ENCODE measurements around the gene INTS15. TPM values are rescaled to one million over a fixed set of nuclear protein-coding genes. Genes with fewer than 3 reads are reported as not detected.

The INTS15 gene
- total RNA-seq: 9.1 and 11.2 TPM in 2 replicates

GRCh38 chr7:6589829-6590644, at the start of gene INTS15:
INTS15 (plus strand) TSS chr7:6590021; CDS start chr7:6590284, 263 bp downstream.

GRCh38 chr7:6551016-6551511, 38.8 kb upstream of the INTS15 start, which contains the start of gene GRID2IP:
GRID2IP (minus strand) TSS chr7:6551461; CDS start chr7:6551436, 25 bp downstream.

GRCh38 chr7:6577369-6578113, 12.3 kb upstream of the INTS15 start, which contains the start of gene ZDHHC4:
ZDHHC4 (plus strand) TSS chr7:6577454; CDS start chr7:6580562, 3,108 bp downstream.

GRCh38 chr7:6614953-6615722, 25.3 kb downstream of the INTS15 start, which contains the start of gene ZNF853:
ZNF853 (plus strand) TSS chr7:6615610; CDS start chr7:6616175, 565 bp downstream.

GRCh38 chr7:6636741-6637543, 47.1 kb downstream of the INTS15 start, which contains the start of gene ZNF316:
ZNF316 (plus strand) TSS chr7:6637318; CDS start chr7:6642410, 5,092 bp downstream.

Other genes starting within 250 kb of the INTS15 start
- gene FAM220A, start 241.1 kb upstream of the INTS15 start, total RNA-seq: 14.0 and 14.7 TPM in 2 replicates
- 42.9 and 53.9 TPM in 2 replicates for gene RAC1, start 215.5 kb upstream of the INTS15 start, total RNA-seq
- gene DAGLB, start 142.1 kb upstream of the INTS15 start, total RNA-seq: 21.1 and 22.2 TPM in 2 replicates
- gene KDELR2, start 105.9 kb upstream of the INTS15 start, total RNA-seq: 146 and 149 TPM in 2 replicates
- not detected in 2 replicates for gene GRID2IP, start 38.6 kb upstream of the INTS15 start, total RNA-seq
- gene ZDHHC4, start 12.6 kb upstream of the INTS15 start, total RNA-seq: 33.0 and 37.7 TPM in 2 replicates
- gene ZNF853, start 25.6 kb downstream of the INTS15 start, total RNA-seq: 0.15 and 0.97 TPM in 2 replicates
- gene ZNF316, start 47.3 kb downstream of the INTS15 start, total RNA-seq: 11.1 and 12.3 TPM in 2 replicates
- gene ZNF12, start 116.9 kb downstream of the INTS15 start, total RNA-seq: 11.7 and 13.4 TPM in 2 replicates
- 0.15 TPM in 1 of 2 replicates, not detected in the other for gene RSPH10B2, start 164.1 kb downstream of the INTS15 start, total RNA-seq
- gene CCZ1B, start 236.3 kb downstream of the INTS15 start, total RNA-seq: 61.4 and 65.9 TPM in 2 replicates